ENCODE data around the gene LBR. TPM values are rescaled to one million over a fixed set of nuclear protein-coding genes. Genes with fewer than 3 reads are reported as not detected.

Gene LBR
- polyA plus RNA-seq, 1 donor (not counting 4 experiments of a cell fraction or from before 2014, with no cell fraction given): 30.5 TPM

DNA sequence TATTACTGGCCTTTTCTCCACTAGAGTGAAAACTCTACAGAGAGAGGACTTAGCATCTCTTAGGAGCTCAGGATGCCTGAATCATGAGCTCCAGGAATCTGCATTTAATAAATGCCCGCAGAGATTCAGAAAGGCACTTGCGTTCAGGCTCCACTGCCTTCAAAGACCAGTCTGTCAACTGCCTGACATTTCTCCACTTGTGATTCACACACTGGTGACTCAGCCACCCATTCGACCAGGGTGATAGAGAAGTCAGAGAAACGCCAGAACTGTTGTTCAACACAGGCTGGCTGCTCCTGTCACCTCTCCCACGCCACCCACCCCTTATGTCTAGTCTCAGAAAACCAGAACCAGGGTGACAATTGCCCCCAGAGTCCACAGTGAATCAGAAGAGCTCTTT, 26.9 kb upstream of the LBR start:
- H3K4me2 ChIP-seq (ENCODE audit: control insufficient read depth, extremely low read depth, insufficient read depth, low read depth, low read length): peak overlapping the region; percentile 7

GRCh38 chr1:225453797-225454648, 26.2 kb upstream of the LBR start:
- H4K20me1 ChIP-seq (ENCODE audit: control insufficient read depth, extremely low read depth, insufficient read depth, low read length): no peaks in the 10 kb centered on the region
- no peak overlapping the region for H2AFZ ChIP-seq (ENCODE audit: control insufficient read depth, low read length)
- H3K27ac ChIP-seq (ENCODE audit: control insufficient read depth, insufficient read depth, low read length): no peak overlapping the region
- no peak for DNase-seq (ENCODE audit: low read depth, low spot score)
- dilution Hi-C loops (cut with MboI; ENCODE audit: extremely low pct_ligation_motif_present, low sequenced_read_pairs): loop anchor here (25.0 kb wide), 1 partner anchor 533 kb away; the partner anchor contains the start of gene SDE2
- no peak for FAIRE-seq
- no peaks in the 10 kb centered on the region for H3K27me3 ChIP-seq (ENCODE audit: control insufficient read depth, extremely low read depth, insufficient read depth, low read length)
- H3K9me3 ChIP-seq (ENCODE audit: control insufficient read depth, low read depth, low read length): no peaks in the 10 kb centered on the region
- no peak overlapping the region for H3K4me3 ChIP-seq (ENCODE audit: control insufficient read depth in 2 of 3, extremely low read depth in 1 of 3, insufficient read depth in 2 of 3, low read depth in 1 of 3, low read length in 3 of 3)
- H3K79me2 ChIP-seq (ENCODE audit: control insufficient read depth, insufficient read depth, low read length): no peaks in the 10 kb centered on the region
- H3K9me1 ChIP-seq (ENCODE audit: control insufficient read depth, extremely low read depth, insufficient read depth, low read length): no peaks in the 10 kb centered on the region
- TF ChIP-seq CTCF (optimal IDR thresholded peaks at IDR 0.05 in 1 of 3, IDR thresholded peaks at IDR 0.05 in 1 of 3, conservative IDR thresholded peaks at IDR 0.05 in 1 of 3; ENCODE audit: extremely low read depth in 1 of 3, insufficient read depth in 2 of 3, low read length in 3 of 3): no peak
- no peak for TF ChIP-seq EZH2 (IDR thresholded peaks at IDR 0.05; ENCODE audit: low read length)
- H3K4me2 ChIP-seq (ENCODE audit: control insufficient read depth, extremely low read depth, insufficient read depth, low read depth, low read length): peak overlapping the region; percentile 7
- H3K4me1 ChIP-seq (ENCODE audit: control insufficient read depth, extremely low read depth, insufficient read depth, low read length): peaks cover 26% of the 10 kb centered on the region
- H3K36me3 ChIP-seq (ENCODE audit: control insufficient read depth in 2 of 2, extremely low read depth in 1 of 2, insufficient read depth in 2 of 2, low read length in 2 of 2): no peaks in the 10 kb centered on the region
- no peak overlapping the region for H3K9ac ChIP-seq (ENCODE audit: control insufficient read depth, extremely low read depth, insufficient read depth, low read length)

More for the DNA sequence above, 26.9 kb upstream of the LBR start:
- Histone ChIP-seq H3K4me1 (ENCODE audit: control insufficient read depth, extremely low read depth, insufficient read depth, low read length) (peaks cover 25% of the 10 kb centered on the region), H3K9ac (ENCODE audit: control insufficient read depth, extremely low read depth, insufficient read depth, low read length) (no peak overlapping the region), H3K27ac (ENCODE audit: control insufficient read depth, insufficient read depth, low read length) (no peak overlapping the region), H4K20me1 (ENCODE audit: control insufficient read depth, extremely low read depth, insufficient read depth, low read length) (no peaks in the 10 kb centered on the region), H3K36me3 (ENCODE audit: control insufficient read depth in 2 of 2, extremely low read depth in 1 of 2, insufficient read depth in 2 of 2, low read length in 2 of 2) (no peaks in the 10 kb centered on the region), H3K27me3 (ENCODE audit: control insufficient read depth, extremely low read depth, insufficient read depth, low read length) (no peaks in the 10 kb centered on the region), H3K9me3 (ENCODE audit: control insufficient read depth, low read depth, low read length) (no peaks in the 10 kb centered on the region), H3K79me2 (ENCODE audit: control insufficient read depth, insufficient read depth, low read length) (no peaks in the 10 kb centered on the region), H2AFZ (ENCODE audit: control insufficient read depth, low read length) (no peak overlapping the region), H3K9me1 (ENCODE audit: control insufficient read depth, extremely low read depth, insufficient read depth, low read length) (no peaks in the 10 kb centered on the region), H3K4me3 (ENCODE audit: control insufficient read depth in 2 of 3, extremely low read depth in 1 of 3, insufficient read depth in 2 of 3, low read depth in 1 of 3, low read length in 3 of 3) (no peak overlapping the region)
- DNase-seq (ENCODE audit: low read depth, low spot score) (no peak), FAIRE-seq (peak; percentile 89)
- dilution Hi-C loops (cut with MboI; ENCODE audit: extremely low pct_ligation_motif_present, low sequenced_read_pairs): loop anchor here (25.0 kb wide), 1 partner anchor 533 kb away; the partner anchor contains the start of gene SDE2
- TF ChIP-seq EZH2 (IDR thresholded peaks at IDR 0.05; ENCODE audit: low read length): no peak
- TF ChIP-seq CTCF (optimal IDR thresholded peaks at IDR 0.05 in 1 of 3, IDR thresholded peaks at IDR 0.05 in 1 of 3, conservative IDR thresholded peaks at IDR 0.05 in 1 of 3; ENCODE audit: extremely low read depth in 1 of 3, insufficient read depth in 2 of 3, low read length in 3 of 3): no peak
